Neural cell (in vitro differentiated cells): ENCODE measurements around the gene TRIM56. TPM values are rescaled to one million over a fixed set of nuclear protein-coding genes. Genes with fewer than 3 reads are reported as not detected.

Experiments used
- H2AFZ ChIP-seq: fragments of 200-600, 300-800 bp; sonication (generic), shearing (Covaris generic); 2 replicates; pipeline ENCODE4 v1.6.0; 2014; ENCODE audit warnings: low read depth, mild to moderate bottlenecking, antibody characterized with exemption, low read length, moderate library complexity
- H3F3A ChIP-seq: fragments of 200-600 bp; shearing (Covaris generic); 2 replicates; pipeline ENCODE4 v1.6.1; 2016; ENCODE audit warnings: mild to moderate bottlenecking, moderate library complexity, mixed read lengths, antibody characterized with exemption, low read length; ENCODE audit not compliant: insufficient read depth, poor library complexity, severe bottlenecking
- H3K27ac ChIP-seq: fragments of 200-600, 300-800 bp; sonication (generic), shearing (Covaris generic); 2 replicates; pipeline ENCODE4 v1.5.1; 2014; ENCODE audit warnings: mild to moderate bottlenecking, low read length, moderate library complexity
- H3K27me3 ChIP-seq: fragments of 300-800, 200-600 bp; sonication (generic), shearing (Covaris generic); 2 replicates; pipeline ENCODE4 v1.6.0; 2014; ENCODE audit warnings: mild to moderate bottlenecking, low read depth, low read length, moderate library complexity; ENCODE audit not compliant: insufficient read depth
- H3K36me3 ChIP-seq: fragments of 300-800, 200-600 bp; sonication (generic), shearing (Covaris generic); 2 replicates; pipeline ENCODE4 v1.5.1; 2014; ENCODE audit warnings: mild to moderate bottlenecking, antibody characterized with exemption, low read length, moderate library complexity; ENCODE audit not compliant: insufficient read depth
- H3K4me2 ChIP-seq: fragments of 300-800, 200-600 bp; sonication (generic), shearing (Covaris generic); 2 replicates; pipeline ENCODE4 v1.6.0; 2014; ENCODE audit warnings: mild to moderate bottlenecking, low read length
- H3K4me3 ChIP-seq: fragments of 300-800, 200-600 bp; sonication (generic), shearing (Covaris generic); 2 replicates; pipeline ENCODE4 v1.5.1; 2014; ENCODE audit warnings: mild to moderate bottlenecking, low read length, moderate library complexity
- H3K79me2 ChIP-seq: fragments of 200-600 bp; shearing (Covaris generic); replicated peaks from 2 replicates; pipeline ENCODE4 v1.6.0; 2014; ENCODE audit warnings: mild to moderate bottlenecking, low read length, moderate library complexity; ENCODE audit not compliant: insufficient read depth
- H3K9ac ChIP-seq: fragments of 300-800, 200-600 bp; sonication (generic), shearing (Covaris generic); 2 replicates; pipeline ENCODE4 v1.6.1; 2016; ENCODE audit warnings: mild to moderate bottlenecking, low read length, mixed read lengths
- H3K9me2 ChIP-seq: fragments of 200-600 bp; shearing (Covaris generic); 2 replicates; pipeline ENCODE4 v1.6.1; 2016; ENCODE audit warnings: mild to moderate bottlenecking, low read length, mixed read lengths; ENCODE audit not compliant: insufficient read depth
- H3K9me3 ChIP-seq: fragments of 200-600, 300-800 bp; sonication (generic), shearing (Covaris generic); 2 replicates; pipeline ENCODE4 v1.6.1; 2016; ENCODE audit warnings: mild to moderate bottlenecking, mixed run types, low read length, moderate library complexity, mixed read lengths
- H4K20me1 ChIP-seq: fragments of 200-600 bp; shearing (Covaris generic); 2 replicates; pipeline ENCODE4 v1.6.1; 2016; ENCODE audit warnings: mild to moderate bottlenecking, mixed run types; ENCODE audit not compliant: insufficient read depth
- CTCF ChIP-seq: fragments of 450-650 bp; IDR thresholded peaks from 2 replicates; pipeline ENCODE4 v1.5.1; 2014; ENCODE audit warnings: antibody characterized with exemption, mild to moderate bottlenecking, moderate library complexity; ENCODE audit not compliant: poor library complexity, severe bottlenecking
- EP300 ChIP-seq: fragments of 450-650 bp; conservative IDR thresholded peaks from 2 replicates; pipeline ENCODE4 v1.6.1; 2014; ENCODE audit warnings: antibody characterized with exemption, mild to moderate bottlenecking, moderate library complexity; ENCODE audit not compliant: poor library complexity, severe bottlenecking
- EZH2 ChIP-seq: fragments of 200-600, 300-800 bp; shearing (Covaris generic), sonication (generic); IDR thresholded peaks from 2 replicates; pipeline ENCODE4 v1.6.1; 2014; ENCODE audit warnings: antibody characterized with exemption, low read length, borderline replicate concordance, mild to moderate bottlenecking; ENCODE audit not compliant: insufficient read depth, poor library complexity, severe bottlenecking
- MXI1 ChIP-seq: fragments of 450-650 bp; conservative IDR thresholded peaks from 2 replicates; pipeline ENCODE4 v1.6.1; 2014; ENCODE audit warnings: antibody characterized with exemption, mild to moderate bottlenecking; ENCODE audit not compliant: poor library complexity, severe bottlenecking
- POLR2AphosphoS5 ChIP-seq: IDR thresholded peaks from 2 replicates; pipeline ENCODE4 v1.6.1; 2012
- RAD21 ChIP-seq: fragments of 450-650 bp; conservative IDR thresholded peaks from 2 replicates; pipeline ENCODE4 v1.6.1; 2014; ENCODE audit warnings: antibody characterized with exemption, mild to moderate bottlenecking, moderate library complexity
- SMC3 ChIP-seq: fragments of 450-650 bp; conservative IDR thresholded peaks from 2 replicates; pipeline ENCODE4 v1.6.1; 2014; ENCODE audit warnings: antibody characterized with exemption, mild to moderate bottlenecking, moderate library complexity; ENCODE audit not compliant: poor library complexity
- TAF1 ChIP-seq: IDR thresholded peaks from 2 replicates; pipeline ENCODE4 v1.6.1; 2012; ENCODE audit warnings: low read depth
- polyA minus RNA-seq: library from RNA; depleted of rRNA, polyadenylated mRNA; stranded (reverse); fragments of >200 nt; gene quantifications from 2 replicates; pipeline ENCODE4 v1.2.3, GENCODE V29; 2014
- polyA plus RNA-seq: library from polyadenylated mRNA; depleted of rRNA; stranded (reverse); fragments of >200 nt; gene quantifications from 2 replicates; pipeline ENCODE4 v1.2.3, GENCODE V29; 2014
- TF ChIP-seq, protein P1 (sequence below): IDR thresholded peaks from 2 replicates; pipeline ENCODE4 v1.6.1; 2012; ENCODE audit warnings: borderline replicate concordance

The TRIM56 gene, protein sequence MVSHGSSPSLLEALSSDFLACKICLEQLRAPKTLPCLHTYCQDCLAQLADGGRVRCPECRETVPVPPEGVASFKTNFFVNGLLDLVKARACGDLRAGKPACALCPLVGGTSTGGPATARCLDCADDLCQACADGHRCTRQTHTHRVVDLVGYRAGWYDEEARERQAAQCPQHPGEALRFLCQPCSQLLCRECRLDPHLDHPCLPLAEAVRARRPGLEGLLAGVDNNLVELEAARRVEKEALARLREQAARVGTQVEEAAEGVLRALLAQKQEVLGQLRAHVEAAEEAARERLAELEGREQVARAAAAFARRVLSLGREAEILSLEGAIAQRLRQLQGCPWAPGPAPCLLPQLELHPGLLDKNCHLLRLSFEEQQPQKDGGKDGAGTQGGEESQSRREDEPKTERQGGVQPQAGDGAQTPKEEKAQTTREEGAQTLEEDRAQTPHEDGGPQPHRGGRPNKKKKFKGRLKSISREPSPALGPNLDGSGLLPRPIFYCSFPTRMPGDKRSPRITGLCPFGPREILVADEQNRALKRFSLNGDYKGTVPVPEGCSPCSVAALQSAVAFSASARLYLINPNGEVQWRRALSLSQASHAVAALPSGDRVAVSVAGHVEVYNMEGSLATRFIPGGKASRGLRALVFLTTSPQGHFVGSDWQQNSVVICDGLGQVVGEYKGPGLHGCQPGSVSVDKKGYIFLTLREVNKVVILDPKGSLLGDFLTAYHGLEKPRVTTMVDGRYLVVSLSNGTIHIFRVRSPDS
- polyA plus RNA-seq (0.01 and 0.12 TPM in 2 replicates), polyA minus RNA-seq (under 0.01 and 0.35 TPM in 2 replicates)

DNA sequence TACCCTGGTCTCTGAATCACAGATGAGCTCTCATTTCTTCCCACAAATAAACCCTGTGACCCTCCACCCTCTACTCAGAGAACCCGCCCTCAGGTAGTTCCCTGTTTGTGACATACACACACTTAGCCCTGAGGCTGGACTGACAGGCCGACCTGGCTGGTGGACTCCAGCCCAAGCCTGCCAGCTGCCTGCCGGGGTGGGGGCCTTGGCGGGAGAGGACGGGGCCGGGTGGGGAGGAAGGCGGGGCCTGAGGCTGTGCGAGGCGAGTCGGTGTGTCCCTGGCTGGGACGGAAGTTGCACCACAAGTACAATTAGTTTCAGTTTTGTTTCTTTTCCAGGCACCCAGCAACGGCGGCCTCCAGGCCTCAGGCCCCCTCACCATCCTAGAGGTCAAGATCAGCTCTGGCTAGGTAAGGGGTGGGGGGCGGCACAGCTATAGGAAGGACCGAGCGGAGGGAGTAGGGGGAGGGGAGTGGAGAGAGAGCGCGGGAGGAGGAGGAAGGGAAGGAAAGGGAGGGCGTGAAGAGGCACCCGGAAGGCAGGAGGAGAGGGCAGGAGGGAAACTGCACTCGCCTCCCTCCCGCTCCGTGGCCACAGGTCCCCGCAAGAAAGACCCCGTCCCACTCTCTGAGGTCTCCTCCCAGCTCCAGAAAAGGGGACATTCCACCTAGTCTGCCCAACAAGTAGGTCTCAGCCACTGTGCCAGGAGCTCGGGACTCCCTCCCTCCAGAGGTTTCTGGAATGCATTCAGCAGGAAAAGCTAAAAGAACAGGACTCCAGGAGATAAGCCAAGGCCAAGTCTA, at the start of gene TRIM56:
TSS of gene TRIM56 (plus strand) at position 320 of the 803 bp plus-strand sequence. CDS start 1,832 bp downstream, outside the sequence.
- Histone ChIP-seq H3K79me2 (no peaks in the 10 kb centered on the region), H3K4me2 (no peak within 1 kb of the TSS), H3K9me2 (no peaks in the 10 kb centered on the region), H3F3A (no peaks in the 10 kb centered on the region), H3K9ac (no peak within 1 kb of the TSS), H2AFZ (no peak within 1 kb of the TSS), H3K27me3 (no peaks in the 10 kb centered on the region), H4K20me1 (no peaks in the 10 kb centered on the region), H3K9me3 (no peaks in the 10 kb centered on the region), H3K4me3 (no peak within 1 kb of the TSS), H3K27ac (no peak within 1 kb of the TSS), H3K36me3 (no peaks in the 10 kb centered on the region)
- TF ChIP-seq CTCF (no peak), POLR2AphosphoS5 (no peak), EZH2 (no peak), TAF1 (no peak), MXI1 (no peak), RAD21 (no peak), EP300 (no peak), SMC3 (no peak)
- TF ChIP-seq, protein P1, sequence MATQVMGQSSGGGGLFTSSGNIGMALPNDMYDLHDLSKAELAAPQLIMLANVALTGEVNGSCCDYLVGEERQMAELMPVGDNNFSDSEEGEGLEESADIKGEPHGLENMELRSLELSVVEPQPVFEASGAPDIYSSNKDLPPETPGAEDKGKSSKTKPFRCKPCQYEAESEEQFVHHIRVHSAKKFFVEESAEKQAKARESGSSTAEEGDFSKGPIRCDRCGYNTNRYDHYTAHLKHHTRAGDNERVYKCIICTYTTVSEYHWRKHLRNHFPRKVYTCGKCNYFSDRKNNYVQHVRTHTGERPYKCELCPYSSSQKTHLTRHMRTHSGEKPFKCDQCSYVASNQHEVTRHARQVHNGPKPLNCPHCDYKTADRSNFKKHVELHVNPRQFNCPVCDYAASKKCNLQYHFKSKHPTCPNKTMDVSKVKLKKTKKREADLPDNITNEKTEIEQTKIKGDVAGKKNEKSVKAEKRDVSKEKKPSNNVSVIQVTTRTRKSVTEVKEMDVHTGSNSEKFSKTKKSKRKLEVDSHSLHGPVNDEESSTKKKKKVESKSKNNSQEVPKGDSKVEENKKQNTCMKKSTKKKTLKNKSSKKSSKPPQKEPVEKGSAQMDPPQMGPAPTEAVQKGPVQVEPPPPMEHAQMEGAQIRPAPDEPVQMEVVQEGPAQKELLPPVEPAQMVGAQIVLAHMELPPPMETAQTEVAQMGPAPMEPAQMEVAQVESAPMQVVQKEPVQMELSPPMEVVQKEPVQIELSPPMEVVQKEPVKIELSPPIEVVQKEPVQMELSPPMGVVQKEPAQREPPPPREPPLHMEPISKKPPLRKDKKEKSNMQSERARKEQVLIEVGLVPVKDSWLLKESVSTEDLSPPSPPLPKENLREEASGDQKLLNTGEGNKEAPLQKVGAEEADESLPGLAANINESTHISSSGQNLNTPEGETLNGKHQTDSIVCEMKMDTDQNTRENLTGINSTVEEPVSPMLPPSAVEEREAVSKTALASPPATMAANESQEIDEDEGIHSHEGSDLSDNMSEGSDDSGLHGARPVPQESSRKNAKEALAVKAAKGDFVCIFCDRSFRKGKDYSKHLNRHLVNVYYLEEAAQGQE, result no peak

GRCh38 chr7:101035941-101036340, 49.3 kb upstream of the TRIM56 start:
- Histone ChIP-seq H3K27me3 (no peaks in the 10 kb centered on the region), H3K9me3 (no peaks in the 10 kb centered on the region), H3K4me3 (no peak overlapping the region), H2AFZ (no peak overlapping the region), H3K79me2 (no peaks in the 10 kb centered on the region), H3F3A (no peaks in the 10 kb centered on the region), H3K27ac (no peak overlapping the region), H3K4me2 (no peak overlapping the region), H3K9ac (no peak overlapping the region), H3K9me2 (no peaks in the 10 kb centered on the region), H4K20me1 (no peaks in the 10 kb centered on the region), H3K36me3 (no peaks in the 10 kb centered on the region)
- no peak for TF ChIP-seq POLR2AphosphoS5
- TF ChIP-seq, protein P1, result no peak
- no peak for TF ChIP-seq RAD21
- TF ChIP-seq TAF1, result no peak
- no peak for TF ChIP-seq CTCF
- TF ChIP-seq EP300, result no peak
- no peak for TF ChIP-seq MXI1
- no peak for TF ChIP-seq SMC3
